Neuronal stem cell (in vitro differentiated cells): Measurements from ENCODE around the gene TPCN2.

Experiments
- DNase-seq: peaks from one replicate; pipeline ENCODE4 v3.0.0-alpha.2; 2013; ENCODE audit warnings: low spot score
- H2AFZ ChIP-seq: one replicate; pipeline ENCODE4 v1.6.1; 2013; ENCODE audit warnings: mild to moderate bottlenecking, low read length, inconsistent platforms
- H2AK5ac ChIP-seq: 2 replicates; pipeline ENCODE4 v1.6.1; 2013; ENCODE audit warnings: low read depth, mild to moderate bottlenecking, inconsistent platforms, low read length, moderate library complexity, mixed read lengths
- H2BK120ac ChIP-seq: 2 replicates; pipeline ENCODE4 v1.6.1; 2013; ENCODE audit warnings: low read depth, mild to moderate bottlenecking, inconsistent platforms, low read length, moderate library complexity, mixed read lengths
- H2BK12ac ChIP-seq: one replicate; pipeline ENCODE4 v1.6.1; 2013; ENCODE audit warnings: low read length, inconsistent platforms
- H2BK15ac ChIP-seq: 2 replicates; pipeline ENCODE4 v1.6.1; 2013; ENCODE audit warnings: mild to moderate bottlenecking, low read length, inconsistent platforms, mixed read lengths
- H2BK5ac ChIP-seq: one replicate; pipeline ENCODE4 v1.6.1; 2013; ENCODE audit warnings: inconsistent platforms, mild to moderate bottlenecking, low read length, moderate library complexity
- H3K14ac ChIP-seq: one replicate; pipeline ENCODE4 v1.6.1; 2013; ENCODE audit warnings: low read length, inconsistent platforms
- H3K18ac ChIP-seq: 2 replicates; pipeline ENCODE4 v1.6.1; 2013; ENCODE audit warnings: low read length, inconsistent platforms
- H3K23ac ChIP-seq: 2 replicates; pipeline ENCODE4 v1.6.1; 2013; ENCODE audit warnings: low read depth, mild to moderate bottlenecking, mixed read lengths, low read length, inconsistent platforms; ENCODE audit not compliant: poor library complexity
- H3K27ac ChIP-seq: replicated peaks from 3 replicates; pipeline ENCODE4 v1.5.1; 2013; ENCODE audit warnings: low read length, inconsistent platforms
- H3K27me3 ChIP-seq, 3 experiments: 2 replicates each; pipeline ENCODE4 v1.6.1; 2013; ENCODE audit warnings: low read length in 3 of 3, mild to moderate bottlenecking in 2 of 3, inconsistent platforms in 1 of 3, low read depth in 1 of 3, mixed read lengths in 1 of 3, moderate library complexity in 1 of 3; ENCODE audit not compliant: control insufficient read depth in 3 of 3, insufficient read depth in 3 of 3
- H3K36me3 ChIP-seq, 2 donors: replicated peaks in 1 of 2; 2 replicates each; pipeline ENCODE4 v1.6.1; 2013; ENCODE audit warnings: low read length in 2 of 2; ENCODE audit not compliant: control insufficient read depth in 2 of 2, insufficient read depth in 2 of 2
- H3K4ac ChIP-seq: 2 replicates; pipeline ENCODE4 v1.6.1; 2013; ENCODE audit warnings: inconsistent platforms, mild to moderate bottlenecking, low read length, moderate library complexity
- H3K4me1 ChIP-seq, 2 donors: 1 replicate in 1 of 2; 2 replicates in 1 of 2; pipeline ENCODE4 v1.6.1; 2013; ENCODE audit warnings: low read length in 2 of 2, low read depth in 1 of 2; ENCODE audit not compliant: control insufficient read depth in 2 of 2, insufficient read depth in 1 of 2
- H3K4me2 ChIP-seq: one replicate; pipeline ENCODE4 v1.6.1; 2013; ENCODE audit warnings: mild to moderate bottlenecking, low read length, inconsistent platforms; ENCODE audit not compliant: insufficient read depth, poor library complexity, severe bottlenecking
- H3K4me3 ChIP-seq, 2 donors: 2 replicates each; pipeline ENCODE4 v1.5.1; 2013; ENCODE audit warnings: low read length in 2 of 2, mild to moderate bottlenecking in 2 of 2, inconsistent platforms in 1 of 2, moderate library complexity in 1 of 2
- H3K79me1 ChIP-seq: one replicate; pipeline ENCODE4 v1.6.1; 2013; ENCODE audit warnings: low read depth, mild to moderate bottlenecking, inconsistent platforms, low read length, moderate library complexity
- H3K9ac ChIP-seq: one replicate; pipeline ENCODE4 v1.6.1; 2013; ENCODE audit warnings: mild to moderate bottlenecking, low read depth, low read length, inconsistent platforms; ENCODE audit not compliant: poor library complexity
- H3K9me3 ChIP-seq, 2 donors: replicated peaks in 1 of 2; 2 replicates each; pipeline versions ENCODE3 to v1.6.1; 2013; ENCODE audit warnings: low read length in 2 of 2, mild to moderate bottlenecking in 2 of 2, inconsistent platforms in 1 of 2, low read depth in 1 of 2, mixed read lengths in 1 of 2, moderate library complexity in 1 of 2; ENCODE audit not compliant: control insufficient read depth in 2 of 2, insufficient read depth in 1 of 2
- H4K8ac ChIP-seq: one replicate; pipeline ENCODE4 v1.6.1; 2013; ENCODE audit warnings: low read depth, mild to moderate bottlenecking, inconsistent platforms, low read length, moderate library complexity
- H4K91ac ChIP-seq: one replicate; pipeline ENCODE4 v1.6.1; 2013; ENCODE audit warnings: low read length, low read depth, mild to moderate bottlenecking, inconsistent platforms; ENCODE audit not compliant: poor library complexity
- WGBS, 2 donors: extraction: QIAGEN DNeasy Blood & Tissue Kit; methylation state at CpG; one replicate each; pipeline ENCODE4 v1.1.7; 2013; ENCODE audit warnings: missing lambda C conversion rate in 2 of 2, mixed read lengths in 1 of 2; ENCODE audit not compliant: insufficient read length in 2 of 2, insufficient replicate concordance in 1 of 2; ENCODE audit errors: extremely low coverage in 2 of 2; 5-methylcytosine and 5-hydroxymethylcytosine counted together

Gene TPCN2

GRCh38 chr11:69101792-69102695 is 53.3 kb downstream of the TPCN2 start:
- peak overlapping the region; percentile 61 for H3K18ac ChIP-seq
- WGBS, 2 donors = no CpG with 5 or more reads among the region's 17 CpGs
- H3K23ac ChIP-seq = no peak overlapping the region

GRCh38 chr11:69102732-69103615 is 54.2 kb downstream of the TPCN2 start:
- no peak for DNase-seq
- Histone ChIP-seq H3K14ac (no peak overlapping the region), H4K8ac (no peak overlapping the region), H3K27me3 (no peaks in the 10 kb centered on the region), H3K36me3 (no peaks in the 10 kb centered on the region), H3K9ac (no peak overlapping the region), H3K18ac (peak overlapping the region; percentile 74), H3K4me2 (no peak overlapping the region), H4K91ac (no peak overlapping the region), H2BK12ac (no peak overlapping the region), H2AFZ (no peak overlapping the region), H3K4me1 (no peaks in the 10 kb centered on the region), H3K9me3 (peaks cover 0 to 4% of the 10 kb centered on the region in 2 donors), H3K23ac (no peak overlapping the region), H2BK15ac (no peak overlapping the region), H2BK120ac (no peak overlapping the region), H2AK5ac (peak overlapping the region; percentile 77), H3K4ac (no peak overlapping the region), H2BK5ac (no peak overlapping the region), H3K27ac (no peak overlapping the region), H3K4me3 (no peak overlapping the region), H3K79me1 (peaks cover 4% of the 10 kb centered on the region)
- WGBS, 2 donors = no CpG with 5 or more reads among the region's 24 CpGs

More at GRCh38 chr11:69101792-69102695, 53.3 kb downstream of the TPCN2 start:
- Histone ChIP-seq H2AK5ac (peak overlapping the region; percentile 59), H2AFZ (no peak overlapping the region), H3K36me3 (no peaks in the 10 kb centered on the region), H3K4me2 (no peak overlapping the region), H3K27me3 (no peaks in the 10 kb centered on the region), H2BK15ac (no peak overlapping the region), H3K4me1 (no peaks in the 10 kb centered on the region), H3K14ac (peak overlapping the region; percentile 57), H2BK12ac (no peak overlapping the region), H4K8ac (no peak overlapping the region), H2BK120ac (no peak overlapping the region), H3K4ac (no peak overlapping the region), H3K4me3 (no peak overlapping the region), H4K91ac (no peak overlapping the region), H2BK5ac (no peak overlapping the region), H3K9ac (no peak overlapping the region), H3K79me1 (peaks cover 4% of the 10 kb centered on the region), H3K27ac (no peak overlapping the region), H3K9me3 (no peaks in the 10 kb centered on the region)
- DNase-seq = no peak

GRCh38 chr11:69104212-69104855 is 55.6 kb downstream of the TPCN2 start:
- Histone ChIP-seq H2BK5ac (no peak overlapping the region), H2BK12ac (peak overlapping the region; percentile 43), H3K4ac (no peak overlapping the region), H3K9me3 (peaks cover 0 to 4% of the 10 kb centered on the region in 2 donors), H3K79me1 (peaks cover 4% of the 10 kb centered on the region), H4K91ac (no peak overlapping the region), H3K36me3 (no peaks in the 10 kb centered on the region), H3K4me3 (no peak overlapping the region), H3K27ac (no peak overlapping the region), H3K18ac (peak overlapping the region; percentile 54), H3K4me1 (no peaks in the 10 kb centered on the region), H3K9ac (no peak overlapping the region), H3K14ac (no peak overlapping the region), H2AK5ac (peak overlapping the region; percentile 81), H4K8ac (no peak overlapping the region), H3K27me3 (no peaks in the 10 kb centered on the region), H3K23ac (peak overlapping the region; percentile 83), H3K4me2 (no peak overlapping the region), H2BK120ac (no peak overlapping the region), H2AFZ (no peak overlapping the region), H2BK15ac (peak overlapping the region; percentile 30)
- WGBS, 2 donors = no CpG with 5 or more reads among the region's 14 CpGs
- no peak for DNase-seq
